HG03039 (cell line): Measurements from ENCODE around the gene LMOD1.
"Not testable (repeated sequence)": the region's sequence is repeated elsewhere in the genome, so short reads cannot be mapped to it uniquely, and the experiment has no call there.

Source experiments
- ATAC-seq: cut with Tn5 transposase; IDR thresholded peaks from one replicate; pipeline ENCODE4 v1.9.1; 2021; ENCODE audit warnings: mild to moderate bottlenecking, moderate library complexity; ENCODE audit not compliant: unreplicated experiment

LMOD1 gene

GRCh38 chr1:201917362-201918033, 28.9 kb downstream of the LMOD1 start:
- no peak for ATAC-seq

GRCh38 chr1:201916649-201917249, 29.6 kb downstream of the LMOD1 start:
- ATAC-seq: no peak

GRCh38 chr1:201914456-201915235, 31.7 kb downstream of the LMOD1 start:
- ATAC-seq: no peak

DNA sequence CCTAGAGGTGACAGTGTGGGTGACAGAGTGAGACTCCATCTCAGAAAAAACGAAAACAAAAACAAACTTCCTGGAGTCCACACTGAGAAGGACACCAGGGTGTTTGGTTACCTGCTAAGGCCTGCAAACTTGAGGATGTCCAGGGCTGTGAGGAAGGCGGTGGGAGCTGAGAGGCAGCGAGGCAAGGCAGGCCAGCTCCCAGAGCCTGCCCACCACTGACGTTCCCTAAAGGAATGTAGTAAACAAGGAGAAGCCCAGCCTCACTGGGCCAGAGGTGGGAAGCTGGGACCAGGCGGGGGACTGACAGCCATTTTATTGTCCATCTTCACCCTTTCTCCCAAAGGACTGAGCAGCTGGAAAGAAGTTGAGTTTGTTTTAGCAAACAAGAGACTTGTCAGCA, 33.5 kb downstream of the LMOD1 start:
- ATAC-seq: no peak

DNA sequence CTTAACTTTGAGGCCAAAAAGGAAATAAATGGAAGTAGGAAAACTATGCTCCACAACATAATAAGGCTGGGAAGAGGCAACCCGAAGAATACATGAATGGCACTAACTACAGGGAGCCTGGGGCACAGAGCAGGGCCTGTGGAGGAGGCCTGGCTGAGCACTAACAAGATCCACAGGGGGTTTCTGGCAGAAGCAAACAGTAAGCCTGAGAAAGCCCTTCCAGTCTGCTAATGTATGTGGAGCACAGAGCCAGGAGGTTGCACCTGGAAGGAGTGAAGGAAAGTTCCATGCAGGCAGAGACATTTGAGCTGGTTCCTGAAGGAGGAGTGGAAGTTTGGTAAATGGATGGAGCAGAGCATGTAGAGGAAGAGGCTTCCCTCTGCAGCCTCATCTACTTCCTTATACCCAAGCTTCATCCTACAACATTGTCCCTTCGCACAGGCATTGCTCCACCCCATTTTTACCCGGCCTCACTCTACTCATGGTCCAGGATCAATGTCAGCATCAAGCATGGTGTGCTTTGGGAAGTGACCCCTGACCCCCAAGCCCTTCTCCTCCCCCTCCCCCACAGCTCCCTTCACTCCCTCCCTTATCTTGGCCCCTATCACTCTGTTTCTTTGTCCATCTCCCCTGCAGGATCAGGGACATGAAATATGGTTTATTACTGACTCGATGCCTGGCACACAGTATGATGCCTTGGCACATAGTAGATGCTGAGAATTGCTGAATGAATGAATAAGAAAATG, 34.3 kb downstream of the LMOD1 start:
- no peak for ATAC-seq

DNA sequence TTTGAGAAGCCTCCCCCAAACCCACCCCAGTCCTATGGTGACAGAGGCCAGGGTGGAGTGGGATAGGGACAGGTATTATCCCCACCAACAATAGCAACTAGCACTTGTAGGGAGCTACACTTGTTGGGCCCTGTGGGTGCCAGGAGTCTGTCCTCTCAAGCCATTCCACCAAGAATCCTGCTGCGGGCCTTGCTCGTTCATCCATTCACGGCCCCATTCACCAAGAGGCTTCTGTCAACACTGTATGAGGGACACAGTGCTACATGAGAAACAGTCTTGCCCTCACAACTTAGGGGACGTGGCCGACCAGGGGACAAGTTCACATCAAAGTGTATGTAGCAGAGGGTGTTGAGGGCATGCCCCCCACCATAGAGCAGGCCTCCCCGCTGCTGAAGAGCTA, 38.7 kb downstream of the LMOD1 start:
- ATAC-seq: no peak

DNA sequence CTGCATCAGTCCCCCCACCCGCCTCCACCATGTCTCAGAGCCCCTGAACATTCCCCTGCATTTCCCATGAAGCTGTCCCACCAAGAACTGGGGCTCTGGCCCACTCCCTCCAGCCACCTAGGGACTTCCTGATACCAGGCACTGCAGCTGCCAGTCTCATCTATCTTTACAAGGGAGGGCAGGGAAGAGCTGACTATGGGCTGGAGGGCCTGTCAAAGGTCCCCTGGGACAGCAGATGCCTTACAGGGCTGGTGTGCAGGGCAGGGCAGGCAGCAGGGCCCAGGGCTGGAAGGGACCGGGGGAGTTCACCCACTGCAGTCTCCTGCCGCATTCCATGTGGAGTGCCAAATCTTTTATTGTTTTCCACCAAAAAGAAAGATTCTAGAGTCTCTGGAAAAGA, 40.0 kb downstream of the LMOD1 start:
- no peak for ATAC-seq

DNA sequence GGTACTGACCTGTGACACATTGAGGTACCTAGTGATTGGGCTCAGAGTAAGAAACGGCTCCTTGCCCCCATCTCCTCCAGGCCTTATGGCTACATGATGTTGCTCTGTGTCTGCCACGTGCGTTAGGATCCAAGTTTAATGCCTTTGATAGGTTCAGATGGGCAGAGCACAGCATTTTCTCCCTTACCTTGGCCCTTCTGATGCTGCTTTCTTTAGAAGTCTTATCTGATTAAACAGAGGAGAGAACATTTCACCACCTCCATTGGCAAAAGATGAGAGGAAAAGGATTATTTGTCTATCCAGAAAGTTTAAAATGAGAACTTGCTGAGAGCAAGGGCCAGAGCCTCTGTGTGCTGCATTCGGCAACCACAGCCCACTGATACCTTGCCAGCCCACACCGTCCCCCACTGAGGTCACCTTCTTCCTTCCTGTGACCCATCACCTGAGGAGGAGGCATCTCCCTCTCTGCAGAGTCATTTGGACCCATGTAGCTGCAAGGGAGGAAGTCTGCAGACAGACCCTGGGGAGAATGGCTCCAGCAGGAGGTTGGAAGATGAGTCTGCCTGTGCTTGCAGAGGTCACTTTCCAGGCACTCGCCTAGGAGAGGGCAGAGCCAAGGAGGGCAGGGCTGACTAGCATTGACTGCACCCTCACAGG, 41.0 kb downstream of the LMOD1 start:
- ATAC-seq: no peak

DNA sequence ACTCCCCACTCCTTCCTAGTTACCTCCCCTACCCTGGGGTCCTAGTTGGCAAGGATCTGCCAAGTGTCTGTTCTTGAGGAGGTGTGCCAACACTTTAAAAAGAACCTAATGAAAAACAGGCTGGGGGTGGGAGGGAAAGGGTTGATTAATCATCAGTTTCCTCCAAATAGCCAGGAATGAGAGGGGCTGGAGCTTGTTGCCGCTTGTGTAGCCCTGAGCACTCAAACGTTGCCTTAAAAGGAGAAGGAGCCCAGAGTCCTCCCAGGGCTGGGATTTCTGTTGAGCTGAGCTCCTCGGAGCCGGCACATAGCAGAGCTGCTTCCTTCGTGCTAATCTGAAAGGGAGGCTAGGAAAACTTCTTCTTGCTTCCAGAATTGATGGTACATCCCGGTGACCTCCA, 41.8 kb downstream of the LMOD1 start:
- no peak for ATAC-seq

- no peak for ATAC-seq
Measured at GRCh38 chr1:201903135-201903534, 43.2 kb downstream of the LMOD1 start.

DNA sequence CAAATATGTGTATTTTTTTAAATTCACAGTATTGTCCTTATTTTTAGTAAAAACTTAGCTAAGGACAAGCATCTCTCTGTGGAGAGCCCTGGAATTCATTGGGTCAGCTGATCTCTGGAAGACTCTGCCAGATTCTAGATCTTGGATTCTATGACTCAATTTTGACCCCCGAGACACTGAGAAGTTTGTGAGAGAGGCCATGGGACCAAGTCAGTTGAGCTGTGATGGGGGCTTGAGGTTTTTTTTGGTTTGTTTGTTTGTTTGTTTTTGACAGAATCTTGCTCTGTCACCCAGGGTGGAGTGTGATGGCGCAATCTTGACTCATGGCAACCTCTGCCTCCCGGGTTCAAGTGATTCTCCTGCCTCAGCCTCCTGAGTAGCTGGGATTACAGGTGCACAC, 44.1 kb downstream of the LMOD1 start:
- ATAC-seq: no peak

- not testable (repeated sequence) for ATAC-seq
Measured at GRCh38 chr1:201901036-201901435, 45.3 kb downstream of the LMOD1 start.

DNA sequence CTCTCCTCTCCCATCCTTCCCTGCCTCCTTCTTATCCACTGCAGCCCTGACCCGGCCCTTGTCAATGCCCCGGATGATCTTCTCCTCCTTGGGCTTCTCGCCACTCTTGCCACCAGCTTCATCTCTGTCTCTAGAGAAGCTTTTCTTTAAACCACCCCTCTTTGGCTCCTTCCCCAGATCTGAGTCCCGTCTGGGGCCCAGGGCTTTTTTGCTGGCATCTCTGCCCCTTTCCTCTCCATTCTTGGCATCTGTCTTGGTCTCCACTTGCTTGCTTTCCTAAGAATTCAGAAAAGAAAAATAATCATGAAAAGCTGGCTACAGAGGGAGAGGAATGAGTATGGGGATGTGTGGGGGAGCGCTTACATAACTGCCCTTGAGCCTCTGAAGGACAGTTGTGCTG, 45.9 kb downstream of the LMOD1 start:
- ATAC-seq: no peak

DNA sequence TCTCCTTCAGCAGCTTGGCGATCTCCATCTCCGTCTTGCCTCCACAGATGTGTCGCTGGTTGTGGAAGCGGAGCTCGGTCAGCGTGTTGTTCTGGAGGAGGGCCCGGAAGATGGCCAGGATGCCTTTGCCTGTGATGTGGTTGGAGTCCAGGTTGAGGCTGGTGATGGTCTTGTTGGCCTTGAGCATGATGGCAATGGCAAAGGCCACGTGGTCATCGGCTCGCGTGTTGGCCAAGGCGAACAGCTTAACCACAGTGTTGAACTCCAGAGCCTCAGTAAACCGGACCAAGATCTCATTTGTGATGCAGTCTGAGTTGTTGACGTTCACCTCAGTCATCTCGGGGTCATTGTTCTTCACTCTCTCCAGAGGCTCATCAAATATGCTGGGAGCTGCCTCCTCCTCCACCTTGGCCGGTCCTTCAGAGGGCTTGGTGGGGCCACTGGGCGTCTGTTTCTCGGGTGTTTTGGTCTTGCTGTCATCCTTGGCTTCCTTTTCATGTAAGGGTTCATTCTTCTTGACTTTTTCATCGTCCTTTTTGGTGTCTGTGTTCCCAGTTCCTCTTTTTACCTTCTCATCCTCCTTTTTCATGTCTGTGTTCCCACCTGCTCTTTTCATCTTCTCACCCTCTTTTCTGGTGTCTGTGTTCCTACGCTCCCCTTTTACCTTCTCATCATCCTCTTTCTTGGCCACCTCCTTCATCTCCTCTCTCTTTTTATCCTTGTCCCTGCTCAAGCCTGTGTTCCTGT, 46.5 kb downstream of the LMOD1 start:
- no peak for ATAC-seq

DNA sequence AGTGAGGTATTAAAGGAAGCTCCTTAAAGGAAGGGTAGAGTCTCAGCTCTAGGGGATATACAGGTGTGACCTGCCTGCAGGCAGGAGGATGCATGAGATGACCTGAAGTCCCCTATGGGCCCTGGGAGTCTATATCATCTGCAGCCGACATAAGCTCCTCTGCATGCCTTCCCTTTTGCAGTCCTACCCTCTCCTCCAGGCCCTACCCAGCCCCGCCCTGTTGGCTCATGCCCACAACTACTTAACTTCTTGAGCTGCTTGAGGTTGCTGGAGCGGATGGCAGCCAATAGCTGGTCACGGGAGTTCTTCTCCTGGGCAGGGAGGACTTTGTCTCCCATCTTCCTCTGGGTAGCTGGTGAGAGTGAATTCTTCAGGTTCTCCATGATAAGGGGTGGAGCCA, 47.4 kb downstream of the LMOD1 start:
- ATAC-seq: no peak

DNA sequence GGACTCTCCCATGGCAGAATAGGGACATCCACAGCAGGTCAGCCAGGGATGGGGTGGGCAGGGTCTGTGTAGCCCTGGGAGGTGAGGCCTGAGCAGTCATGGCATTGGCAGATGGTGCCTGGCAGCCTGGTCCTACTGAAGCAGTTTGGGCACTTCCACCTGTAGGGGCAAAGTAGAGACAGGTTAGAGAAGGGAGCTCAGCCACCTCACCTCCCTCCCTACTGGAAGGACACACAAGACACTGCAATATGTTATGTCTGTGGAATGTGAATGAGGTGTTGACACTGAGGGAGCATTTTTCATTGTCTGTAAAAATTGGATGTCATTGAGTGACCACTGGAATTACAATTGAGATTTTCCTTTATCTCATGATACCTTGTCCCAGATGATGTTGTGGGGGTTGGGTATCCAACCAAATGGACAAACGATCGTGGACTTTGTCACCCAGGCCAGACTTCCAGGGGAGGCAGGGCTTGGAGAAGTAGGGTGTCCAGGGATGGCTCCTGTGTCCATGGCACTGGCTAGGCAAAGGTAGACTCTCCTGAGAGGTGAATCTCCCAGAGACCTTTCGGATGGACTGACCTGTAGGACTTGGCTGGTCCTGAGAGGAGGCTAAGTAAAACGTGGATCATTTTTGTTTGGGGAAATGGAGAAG, 48.0 kb downstream of the LMOD1 start:
- ATAC-seq: no peak

- no peak for ATAC-seq
Measured at GRCh38 chr1:201896951-201897391, 49.4 kb downstream of the LMOD1 start.

- no peak for ATAC-seq
Measured at GRCh38 chr1:201895913-201896807, 50.2 kb downstream of the LMOD1 start.
